ENCODE measurements around the gene ARHGAP26. TPM values are rescaled to one million over a fixed set of nuclear protein-coding genes. Genes with fewer than 3 reads are reported as not detected.

ARHGAP26 gene
- total RNA-seq, 1 donor from 2014 or later: 42.1 TPM

- H3K4me1 ChIP-seq: peaks cover 27% of the 10 kb centered on the region
- TF ChIP-seq CTCF (IDR thresholded peaks at IDR 0.05): no peak
- intact Hi-C loops (cut with DNase I): no loop called here
- H3K4me3 ChIP-seq: no peak overlapping the region
- no peak overlapping the region for H3K27ac ChIP-seq
- DNase-seq: no peak
- ATAC-seq: no peak
- H3K36me3 ChIP-seq: peaks cover 9% of the 10 kb centered on the region
- H3K9me3 ChIP-seq: no peaks in the 10 kb centered on the region
- H3K27me3 ChIP-seq (ENCODE audit: low read depth): no peaks in the 10 kb centered on the region
Measured at GRCh38 chr5:143143973-143144372, 373.8 kb downstream of the ARHGAP26 start.

GRCh38 chr5:143145243-143146160 lies 375.3 kb downstream of the ARHGAP26 start:
- Histone ChIP-seq H3K36me3 (peaks cover 9% of the 10 kb centered on the region), H3K4me3 (no peak overlapping the region), H3K4me1 (peaks cover 29% of the 10 kb centered on the region), H3K27ac (peak overlapping the region; percentile 69), H3K9me3 (no peaks in the 10 kb centered on the region), H3K27me3 (ENCODE audit: low read depth) (no peaks in the 10 kb centered on the region)
- intact Hi-C loops (cut with DNase I): no loop called here
- ATAC-seq (no peak), DNase-seq (no peak)
- TF ChIP-seq CTCF (IDR thresholded peaks at IDR 0.05): no peak

DNA sequence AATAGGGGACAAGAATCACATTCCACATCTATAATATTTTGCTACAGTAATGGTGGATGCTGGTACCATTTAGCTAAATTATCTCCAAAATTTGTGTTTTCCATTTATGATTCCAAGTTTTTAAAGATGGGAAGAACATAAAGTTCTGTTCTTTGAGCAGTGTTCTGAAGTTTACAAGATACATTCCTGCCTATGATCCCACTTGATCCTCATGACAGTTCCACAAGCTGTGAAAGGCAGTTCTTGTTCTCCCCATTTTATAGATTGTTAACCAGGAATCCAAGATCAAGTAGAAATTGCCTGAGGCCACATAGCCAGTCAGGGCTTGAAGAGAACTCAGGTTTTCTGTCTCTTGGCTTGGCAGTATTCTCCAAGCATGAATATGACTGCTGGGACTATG lies 376.0 kb downstream of the ARHGAP26 start:
- no peak for ATAC-seq
- no peak overlapping the region for H3K4me3 ChIP-seq
- peaks cover 9% of the 10 kb centered on the region for H3K36me3 ChIP-seq
- peaks cover 29% of the 10 kb centered on the region for H3K4me1 ChIP-seq
- no peak for DNase-seq
- H3K27ac ChIP-seq: no peak overlapping the region
- H3K27me3 ChIP-seq (ENCODE audit: low read depth): no peaks in the 10 kb centered on the region
- intact Hi-C loops (cut with DNase I): no loop called here
- H3K9me3 ChIP-seq: no peaks in the 10 kb centered on the region
- no peak for TF ChIP-seq CTCF (IDR thresholded peaks at IDR 0.05)

DNA sequence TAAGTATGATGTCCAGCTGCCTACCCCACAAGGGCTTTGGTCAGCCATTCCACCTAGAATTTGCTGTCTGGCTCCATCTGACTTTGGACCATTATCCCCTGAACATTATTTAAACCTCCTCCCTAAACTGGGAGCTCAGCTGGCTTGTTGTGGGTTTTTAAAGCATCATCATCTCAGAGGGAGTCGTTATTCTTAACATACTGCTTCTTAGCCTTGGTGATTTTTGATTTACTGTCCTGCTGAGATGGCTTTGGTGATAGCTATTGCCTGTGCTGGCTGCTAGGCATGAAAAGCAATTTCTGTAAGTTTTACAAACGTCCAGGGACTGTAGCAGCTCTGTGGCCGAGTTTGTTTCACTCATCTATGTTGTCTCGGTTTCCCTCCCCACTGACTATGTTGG lies 377.2 kb downstream of the ARHGAP26 start:
- TF ChIP-seq CTCF (IDR thresholded peaks at IDR 0.05): no peak
- H3K4me1 ChIP-seq: peaks cover 29% of the 10 kb centered on the region
- no peaks in the 10 kb centered on the region for H3K9me3 ChIP-seq
- no peaks in the 10 kb centered on the region for H3K27me3 ChIP-seq (ENCODE audit: low read depth)
- intact Hi-C loops (cut with DNase I): no loop called here
- H3K4me3 ChIP-seq: no peak overlapping the region
- ATAC-seq (no peak), DNase-seq (no peak)
- peak overlapping the region; percentile 50 for H3K27ac ChIP-seq
- H3K36me3 ChIP-seq: peaks cover 9% of the 10 kb centered on the region

GRCh38 chr5:143147902-143148301 lies 377.7 kb downstream of the ARHGAP26 start:
- no peak for TF ChIP-seq CTCF (IDR thresholded peaks at IDR 0.05)
- ATAC-seq (peak; percentile 36 to 63), DNase-seq (no peak)
- H3K4me1 ChIP-seq: peaks cover 30% of the 10 kb centered on the region
- intact Hi-C loops (cut with DNase I): no loop called here
- H3K27ac ChIP-seq: peak overlapping the region; percentile 50
- peaks cover 9% of the 10 kb centered on the region for H3K36me3 ChIP-seq
- no peaks in the 10 kb centered on the region for H3K27me3 ChIP-seq (ENCODE audit: low read depth)
- H3K9me3 ChIP-seq: no peaks in the 10 kb centered on the region
- no peak overlapping the region for H3K4me3 ChIP-seq
